H1 (cell line): ENCODE data around the gene RARB. TPM values are rescaled to one million over a fixed set of nuclear protein-coding genes. Genes with fewer than 3 reads are reported as not detected.

ENCODE experiments used
- CTCF ChIA-PET: fragments of 300-600 bp; sonication (Branson Sonifier 250); formaldehyde crosslinking; loops from one replicate; lab custom pipeline; 2021; ENCODE audit not compliant: partially characterized antibody; lab: Charles Lee
- POLR2A ChIA-PET: fragments of 300-600 bp; sonication (Branson Sonifier 250); formaldehyde crosslinking; loops from one replicate; lab custom pipeline; 2021; ENCODE audit warnings: inconsistent platforms; ENCODE audit not compliant: partially characterized antibody; lab: Charles Lee
- DNase-seq, 2 experiments: peaks; one replicate each; pipeline versions ENCODE4 v3.0.0 to v3.0.0-alpha.2; 2010 to 2022; ENCODE audit warnings: low spot score in 2 of 2, low read depth in 1 of 2, mixed read lengths in 1 of 2
- FAIRE-seq: peaks from 2 replicates; lab custom pipeline; 2011; peaks lifted over from hg19 to GRCh38; lab: Jason Lieb, UNC
- H2AFZ ChIP-seq: 2 replicates; pipeline ENCODE4 v1.8.1; 2012; ENCODE audit warnings: low read length, inconsistent platforms
- H2AK5ac ChIP-seq: 2 replicates; pipeline ENCODE4 v1.6.1; 2013; ENCODE audit warnings: low read depth, low read length
- H2BK120ac ChIP-seq: replicated peaks from 2 replicates; pipeline ENCODE3; 2013; ENCODE audit warnings: low read depth, low read length, inconsistent platforms
- H2BK12ac ChIP-seq: 2 replicates; pipeline ENCODE4 v1.6.1; 2013; ENCODE audit warnings: low read depth, low read length
- H2BK15ac ChIP-seq: 2 replicates; pipeline ENCODE4 v1.6.1; 2013; ENCODE audit warnings: low read length
- H2BK20ac ChIP-seq: 2 replicates; pipeline ENCODE4 v1.6.1; 2013; ENCODE audit warnings: low read length
- H2BK5ac ChIP-seq: 2 replicates; pipeline ENCODE4 v1.6.1; 2013; ENCODE audit warnings: low read depth, low read length
- H3K14ac ChIP-seq: 2 replicates; pipeline ENCODE4 v1.6.1; 2013; ENCODE audit warnings: inconsistent platforms; ENCODE audit not compliant: insufficient read length
- H3K18ac ChIP-seq: 2 replicates; pipeline ENCODE4 v1.6.1; 2013; ENCODE audit warnings: low read length; ENCODE audit errors: extremely low read depth
- H3K23ac ChIP-seq: 2 replicates; pipeline ENCODE4 v1.6.1; 2013; ENCODE audit warnings: inconsistent platforms; ENCODE audit not compliant: insufficient read length
- H3K23me2 ChIP-seq: 2 replicates; pipeline ENCODE4 v1.6.1; 2013; ENCODE audit warnings: low read depth, low read length
- H3K27ac ChIP-seq: 2 replicates; pipeline ENCODE4 v1.6.1; 2011; ENCODE audit warnings: low read depth, low read length, inconsistent platforms
- H3K27me3 ChIP-seq, 4 experiments: replicated peaks in 1 of 4; 1 replicate in 1 of 4; 2 replicates in 3 of 4; pipeline versions ENCODE4 v1.6.1 to v1.8.1; 2011 to 2013; ENCODE audit warnings: low read length in 3 of 4, mild to moderate bottlenecking in 3 of 4, inconsistent platforms in 2 of 4, mixed read lengths in 2 of 4, moderate library complexity in 1 of 4; ENCODE audit not compliant: control insufficient read depth in 3 of 4, insufficient read depth in 3 of 4; ENCODE audit errors: extremely low read depth in 1 of 4
- H3K36me3 ChIP-seq, 4 experiments: 2 replicates each; pipeline versions ENCODE4 v1.6.1 to v1.8.1; 2011 to 2013; ENCODE audit warnings: mild to moderate bottlenecking in 4 of 4, low read length in 3 of 4, moderate library complexity in 2 of 4, control low read depth in 1 of 4, inconsistent platforms in 1 of 4; ENCODE audit not compliant: insufficient read depth in 4 of 4, control insufficient read depth in 2 of 4
- H3K4ac ChIP-seq: replicated peaks from 2 replicates; pipeline ENCODE3; 2013; ENCODE audit warnings: low read length, low read depth, mixed read lengths, inconsistent platforms; ENCODE audit not compliant: insufficient read length
- H3K4me1 ChIP-seq, 4 experiments: replicated peaks in 1 of 4; 1 replicate in 1 of 4; 2 replicates in 3 of 4; pipeline versions ENCODE4 v1.6.1 to v1.8.1; 2011 to 2013; ENCODE audit warnings: low read length in 3 of 4, inconsistent platforms in 2 of 4, mixed read lengths in 1 of 4; ENCODE audit not compliant: insufficient read depth in 4 of 4, control insufficient read depth in 3 of 4
- H3K4me2 ChIP-seq, 2 experiments: 2 replicates each; pipeline versions ENCODE4 v1.6.1 to v1.8.1; 2011 to 2013; ENCODE audit warnings: low read depth in 2 of 2, low read length in 2 of 2, control low read depth in 1 of 2, inconsistent platforms in 1 of 2, mild to moderate bottlenecking in 1 of 2; ENCODE audit not compliant: insufficient read depth in 1 of 2
- H3K4me3 ChIP-seq, 4 experiments: fragments of 200-600, 300-600 bp in 1 of 4; sonication (generic), shearing (Covaris generic), sonication (Bioruptor Twin) in 1 of 4; 2 replicates each; pipeline versions ENCODE4 v1.5.1 to v1.8.1; 2011 to 2016; ENCODE audit warnings: low read length in 4 of 4, low read depth in 3 of 4, control low read depth in 2 of 4, inconsistent platforms in 2 of 4, mild to moderate bottlenecking in 2 of 4, mixed read lengths in 1 of 4, moderate library complexity in 1 of 4; ENCODE audit not compliant: insufficient read depth in 2 of 4; ENCODE audit errors: extremely low read depth in 1 of 4
- H3K56ac ChIP-seq: replicated peaks from 2 replicates; pipeline ENCODE3; 2013; ENCODE audit warnings: low read depth, mild to moderate bottlenecking, mixed read lengths, low read length, inconsistent platforms; ENCODE audit not compliant: insufficient read length
- H3K79me1 ChIP-seq: 2 replicates; pipeline ENCODE4 v1.6.1; 2013; ENCODE audit warnings: low read depth, low read length, control low read depth
- H3K79me2 ChIP-seq, 2 experiments: 2 replicates each; pipeline versions ENCODE4 v1.6.1 to v1.8.1; 2012 to 2013; ENCODE audit warnings: low read length in 2 of 2, mild to moderate bottlenecking in 2 of 2, inconsistent platforms in 1 of 2; ENCODE audit not compliant: insufficient read depth in 2 of 2, control insufficient read depth in 1 of 2
- H3K9ac ChIP-seq, 4 experiments: replicated peaks in 1 of 4; 1 replicate in 1 of 4; 2 replicates in 3 of 4; pipeline versions ENCODE4 v1.6.1 to v1.8.1; 2011 to 2013; ENCODE audit warnings: low read depth in 3 of 4, low read length in 3 of 4, control low read depth in 2 of 4, mild to moderate bottlenecking in 2 of 4, moderate library complexity in 2 of 4, inconsistent platforms in 1 of 4; ENCODE audit errors: extremely low read depth in 1 of 4
- H3K9me3 ChIP-seq, 2 experiments: 2 replicates each; pipeline versions ENCODE4 v1.6.1 to v1.8.1; 2012 to 2013; ENCODE audit warnings: mild to moderate bottlenecking in 2 of 2, moderate library complexity in 2 of 2, control low read depth in 1 of 2, inconsistent platforms in 1 of 2, low read depth in 1 of 2, low read length in 1 of 2, mixed read lengths in 1 of 2; ENCODE audit not compliant: insufficient read depth in 2 of 2
- H4K20me1 ChIP-seq, 2 experiments: replicated peaks in 1 of 2; 2 replicates each; pipeline versions ENCODE3 to v1.8.1; 2011 to 2013; ENCODE audit warnings: inconsistent platforms in 2 of 2, low read length in 2 of 2, mild to moderate bottlenecking in 1 of 2; ENCODE audit not compliant: insufficient read depth in 2 of 2, control insufficient read depth in 1 of 2
- H4K5ac ChIP-seq: 2 replicates; pipeline ENCODE4 v1.6.1; 2013; ENCODE audit warnings: low read length, low read depth, mixed read lengths, inconsistent platforms; ENCODE audit not compliant: insufficient read length
- H4K8ac ChIP-seq: 2 replicates; pipeline ENCODE4 v1.8.0; 2013; ENCODE audit warnings: mild to moderate bottlenecking, moderate library complexity, low read length, inconsistent platforms; ENCODE audit not compliant: insufficient read depth; ENCODE audit errors: extremely low read depth
- H4K91ac ChIP-seq: replicated peaks from 2 replicates; pipeline ENCODE3; 2013; ENCODE audit warnings: low read length, mixed read lengths, inconsistent platforms; ENCODE audit not compliant: insufficient read length
- ASH2L ChIP-seq: fragments of 200-600, 300-600 bp; sonication (generic); IDR thresholded peaks from one replicate; pipeline ENCODE4 v1.7.1; 2017; ENCODE audit warnings: low read length
- ATF2 ChIP-seq: IDR thresholded peaks from 2 replicates; pipeline ENCODE4 v1.6.1; 2012; ENCODE audit warnings: low read length, inconsistent platforms
- BACH1 ChIP-seq: IDR thresholded peaks from 2 replicates; pipeline ENCODE4 v1.6.1; 2012; ENCODE audit warnings: low read length, improper control_type of control experiment
- CEBPB ChIP-seq: IDR thresholded peaks from 2 replicates; pipeline ENCODE4 v1.6.1; 2012; ENCODE audit warnings: low read depth, low read length
- CTCF ChIP-seq, 3 experiments: IDR thresholded peaks; 1 replicate in 2 of 3; 2 replicates in 1 of 3; pipeline versions ENCODE4 v1.5.1 to v1.6.1; 2011; ENCODE audit warnings: low read length in 3 of 3, mild to moderate bottlenecking in 3 of 3, inconsistent platforms in 2 of 3, low read depth in 1 of 3, moderate library complexity in 1 of 3; ENCODE audit not compliant: insufficient read depth in 1 of 3; ENCODE audit errors: control extremely low read depth in 1 of 3
- JUND ChIP-seq: IDR thresholded peaks from 2 replicates; pipeline ENCODE4 v1.6.1; 2011; ENCODE audit warnings: mild to moderate bottlenecking, improper control_type of control experiment, low read length
- KDM4A ChIP-seq: IDR thresholded peaks from one replicate; pipeline ENCODE4 v1.7.1; 2012; ENCODE audit warnings: low read depth, mild to moderate bottlenecking, moderate library complexity, low read length, inconsistent platforms; ENCODE audit not compliant: severe bottlenecking
- KDM5A ChIP-seq: fragments of 200-600 bp; IDR thresholded peaks from 2 replicates; pipeline ENCODE4 v1.7.1; 2012; ENCODE audit warnings: mild to moderate bottlenecking, low read length, inconsistent platforms, mixed read lengths
- POLR2A ChIP-seq, 2 experiments: IDR thresholded peaks; 1 replicate in 1 of 2; 2 replicates in 1 of 2; pipeline ENCODE4 v1.6.1; 2011; ENCODE audit warnings: low read depth in 2 of 2, low read length in 2 of 2, mild to moderate bottlenecking in 2 of 2; ENCODE audit errors: control extremely low read depth in 1 of 2
- WGBS, 2 experiments: shearing (Covaris generic) in 1 of 2; methylation state at CpG; one replicate each; pipeline versions ENCODE4 v1.1.6 to v1.1.7; 2013 to 2015; ENCODE audit warnings: low lambda C conversion rate in 2 of 2, mixed read lengths in 2 of 2, inconsistent platforms in 1 of 2, low coverage in 1 of 2, missing lambda C conversion rate in 1 of 2; ENCODE audit not compliant: insufficient replicate concordance in 2 of 2, insufficient coverage in 1 of 2, insufficient read length in 1 of 2; ENCODE audit errors: extremely low coverage in 1 of 2, missing lambda C conversion rate in 1 of 2; 5-methylcytosine and 5-hydroxymethylcytosine counted together
- polyA plus RNA-seq, 7 experiments: library from polyadenylated mRNA; depleted of rRNA in 3 of 7; stranded (reverse) in 5 of 7; unstranded in 2 of 7; fragments of >200 nt in 5 of 7; fragments of 200-250 nt in 2 of 7; gene quantifications; 1 replicate in 5 of 7; 2 replicates in 1 of 7; 4 replicates in 1 of 7; pipeline versions ENCODE4 v1.2.1 to v1.2.3, GENCODE V29; 2011 to 2013; ENCODE audit warnings: missing spikeins in 2 of 7, mixed read lengths in 2 of 7
- total RNA-seq: library from RNA; stranded (reverse); fragmentation: NEBNext Ultra II Directional; extraction: Animal tissue kit (Norgen Biotek cat#: 25700); gene quantifications from 2 replicates; pipeline ENCODE4 v1.2.1, GENCODE V29; 2021

Gene RARB
- total and polyA plus RNA-seq, 2 of the 8 experiments (the other 6 are each of a cell fraction or from before 2014, with no cell fraction given), result 0.15 to 0.22 TPM

GRCh38 chr3:25511972-25512721 lies 84.1 kb downstream of the RARB start:
- Histone ChIP-seq H3K4me2 (no peak overlapping the region), H3K27me3 (no peaks in the 10 kb centered on the region), H3K79me2 (no peaks in the 10 kb centered on the region), H4K8ac (no peak overlapping the region), H3K9ac (no peak overlapping the region), H2AFZ (no peak overlapping the region), H3K56ac (no peak overlapping the region), H3K79me1 (no peaks in the 10 kb centered on the region), H2BK5ac (no peak overlapping the region), H3K4ac (no peak overlapping the region), H4K5ac (no peak overlapping the region), H3K18ac (no peak overlapping the region), H3K4me3 (no peak overlapping the region), H4K20me1 (no peaks in the 10 kb centered on the region), H3K23me2 (no peaks in the 10 kb centered on the region), H4K91ac (no peak overlapping the region), H3K9me3 (no peaks in the 10 kb centered on the region), H3K14ac (no peak overlapping the region), H2BK15ac (no peak overlapping the region), H2BK12ac (no peak overlapping the region), H3K23ac (no peak overlapping the region), H3K27ac (no peak overlapping the region), H2BK20ac (no peak overlapping the region), H2BK120ac (no peak overlapping the region), H2AK5ac (peak overlapping the region; percentile 72; the same call in 1 of the 2 replicates), H3K36me3 (no peaks in the 10 kb centered on the region), H3K4me1 (peaks cover 0 to 4% (median 2%) of the 10 kb centered on the region in 4 experiments; a peak in 2 of 7 replicates)
- 89% methylated on average over 10 of the region's 10 CpGs; no CpG with 5 or more reads in 1 of the 2 experiments for WGBS, 2 experiments
- ChIA-PET CTCF (interaction anchor here (0.7 to 1.7 kb wide), 5 partner anchors 9 to 81 kb away, joined by 3 to 5 read pairs (median 3); no protein-coding TSS in a partner anchor), POLR2A (no interaction called here)
- FAIRE-seq, result no peak
- no peak for DNase-seq
- TF ChIP-seq POLR2A (IDR thresholded peaks at IDR 0.05; ENCODE audit: control extremely low read depth in 1 of 2, low read depth in 2 of 2, low read length in 2 of 2) (no peak), CEBPB (no peak), BACH1 (no peak), ASH2L (no peak), JUND (no peak), ATF2 (no peak), KDM4A (no peak), KDM5A (no peak), CTCF (IDR thresholded peaks at IDR 0.05; ENCODE audit: control extremely low read depth in 1 of 3, insufficient read depth in 1 of 3, low read depth in 1 of 3, low read length in 3 of 3) (no peak)
